ENCODE measurements around the gene PIK3CA. TPM values are rescaled to one million over a fixed set of nuclear protein-coding genes. Genes with fewer than 3 reads are reported as not detected.

The PIK3CA gene
- total RNA-seq, 1 experiment from 2014 or later, result 13.4 TPM

DNA sequence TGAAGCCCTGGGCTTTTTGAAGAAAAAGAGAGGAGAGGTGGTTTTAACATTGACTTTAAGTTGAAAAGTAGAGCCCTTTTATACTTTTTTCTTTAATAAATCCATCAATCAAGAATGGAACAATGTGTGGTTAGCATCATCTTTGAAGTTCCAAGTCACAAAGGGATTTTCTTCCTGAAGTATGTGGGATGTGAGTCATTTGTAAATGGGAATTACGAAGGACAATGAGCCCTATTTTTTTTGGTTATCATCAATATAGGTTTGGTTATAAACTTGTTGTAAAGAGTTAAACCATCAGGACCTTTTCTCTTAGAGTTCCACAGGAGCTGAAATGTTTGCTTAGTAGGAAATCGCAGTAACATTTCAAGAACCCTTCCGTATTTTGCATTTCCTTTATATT is 38.3 kb downstream of the PIK3CA start:
- TF ChIP-seq EZH2phosphoT487 (IDR thresholded peaks at IDR 0.05; ENCODE audit: borderline replicate concordance, low read length) (no peak), EZH2 (IDR thresholded peaks at IDR 0.05; ENCODE audit: low read length, unreplicated experiment) (no peak)
- TF ChIP-seq, protein P1, sequence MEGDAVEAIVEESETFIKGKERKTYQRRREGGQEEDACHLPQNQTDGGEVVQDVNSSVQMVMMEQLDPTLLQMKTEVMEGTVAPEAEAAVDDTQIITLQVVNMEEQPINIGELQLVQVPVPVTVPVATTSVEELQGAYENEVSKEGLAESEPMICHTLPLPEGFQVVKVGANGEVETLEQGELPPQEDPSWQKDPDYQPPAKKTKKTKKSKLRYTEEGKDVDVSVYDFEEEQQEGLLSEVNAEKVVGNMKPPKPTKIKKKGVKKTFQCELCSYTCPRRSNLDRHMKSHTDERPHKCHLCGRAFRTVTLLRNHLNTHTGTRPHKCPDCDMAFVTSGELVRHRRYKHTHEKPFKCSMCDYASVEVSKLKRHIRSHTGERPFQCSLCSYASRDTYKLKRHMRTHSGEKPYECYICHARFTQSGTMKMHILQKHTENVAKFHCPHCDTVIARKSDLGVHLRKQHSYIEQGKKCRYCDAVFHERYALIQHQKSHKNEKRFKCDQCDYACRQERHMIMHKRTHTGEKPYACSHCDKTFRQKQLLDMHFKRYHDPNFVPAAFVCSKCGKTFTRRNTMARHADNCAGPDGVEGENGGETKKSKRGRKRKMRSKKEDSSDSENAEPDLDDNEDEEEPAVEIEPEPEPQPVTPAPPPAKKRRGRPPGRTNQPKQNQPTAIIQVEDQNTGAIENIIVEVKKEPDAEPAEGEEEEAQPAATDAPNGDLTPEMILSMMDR (conservative IDR thresholded peaks at IDR 0.05; ENCODE audit: low read depth, low read length), result no peak
- ChIA-PET CTCF (no interaction called here), POLR2A (ENCODE audit: unreplicated experiment) (no interaction called here)
- H3K9ac ChIP-seq (ENCODE audit: low read length), result no peak overlapping the region
- H3K79me2 ChIP-seq (ENCODE audit: low read length), result no peaks in the 10 kb centered on the region; the same call in 1 of the 2 replicates
- no peak overlapping the region for H3K4me3 ChIP-seq (ENCODE audit: low read length)
- no peak overlapping the region for H3K4me2 ChIP-seq (ENCODE audit: low read length)
- no peaks in the 10 kb centered on the region for H3K9me3 ChIP-seq (ENCODE audit: low read length)
- H3K9me2 ChIP-seq (replicated peaks; ENCODE audit: low read length), result no peaks in the 10 kb centered on the region
- no peak overlapping the region for H2AFZ ChIP-seq (ENCODE audit: low read length)
- DNase-seq (no peak), ATAC-seq (no peak)
- 0 out of 2 replicates have a peak, but pooled peaks cover 1% of the 10 kb centered on the region for H3K4me1 ChIP-seq (ENCODE audit: insufficient read depth, low read length)
- no peaks in the 10 kb centered on the region for H3K36me3 ChIP-seq (ENCODE audit: low read depth, low read length)
- H3K27ac ChIP-seq (ENCODE audit: low read length), result no peak overlapping the region
- intact Hi-C loops (cut with micrococcal nuclease), result no loop called here
- H3F3A ChIP-seq (ENCODE audit: low read length, unreplicated experiment), result no peaks in the 10 kb centered on the region
- no peaks in the 10 kb centered on the region for H4K20me1 ChIP-seq (ENCODE audit: low read length)
- no TSS peak for BruUV-seq (replicated peaks)
- no peaks in the 10 kb centered on the region for H3K27me3 ChIP-seq (ENCODE audit: low read length)

DNA sequence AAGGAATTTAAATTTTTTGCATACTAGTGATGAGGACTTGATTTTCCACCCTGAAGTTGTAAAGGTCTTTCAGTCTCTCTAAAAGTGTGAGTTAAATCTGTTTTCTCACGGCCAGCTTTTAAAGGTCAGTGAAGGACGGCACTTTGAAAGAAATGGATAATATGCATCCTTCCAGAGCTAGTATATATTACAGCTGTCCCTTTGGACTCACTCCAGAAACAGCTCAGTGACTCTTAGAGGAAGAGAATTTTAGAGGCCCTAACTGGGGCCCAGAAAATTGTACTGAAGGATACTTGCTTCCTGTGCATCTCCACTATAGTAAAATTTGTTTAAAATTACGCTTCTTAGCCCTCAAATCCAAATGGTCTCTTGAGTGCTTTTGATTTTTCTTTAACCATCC is 41.6 kb downstream of the PIK3CA start:
- no peaks in the 10 kb centered on the region for H3F3A ChIP-seq (ENCODE audit: low read length, unreplicated experiment)
- intact Hi-C loops (cut with micrococcal nuclease), result no loop called here
- DNase-seq, result no peak
- H3K27ac ChIP-seq (ENCODE audit: low read length), result no peak overlapping the region
- H3K36me3 ChIP-seq (ENCODE audit: low read depth, low read length), result no peaks in the 10 kb centered on the region
- no peak for TF ChIP-seq EZH2phosphoT487 (IDR thresholded peaks at IDR 0.05; ENCODE audit: borderline replicate concordance, low read length)
- TF ChIP-seq EZH2 (IDR thresholded peaks at IDR 0.05; ENCODE audit: low read length, unreplicated experiment), result no peak
- TF ChIP-seq, protein P1 (conservative IDR thresholded peaks at IDR 0.05; ENCODE audit: low read depth, low read length), result no peak
- H2AFZ ChIP-seq (ENCODE audit: low read length), result no peak overlapping the region
- H4K20me1 ChIP-seq (ENCODE audit: low read length), result no peaks in the 10 kb centered on the region
- no peak overlapping the region for H3K4me2 ChIP-seq (ENCODE audit: low read length)
- no peaks in the 10 kb centered on the region for H3K9me3 ChIP-seq (ENCODE audit: low read length)
- no peak for ATAC-seq
- ChIA-PET CTCF (no interaction called here), POLR2A (ENCODE audit: unreplicated experiment) (no interaction called here)
- no peak overlapping the region for H3K4me3 ChIP-seq (ENCODE audit: low read length)
- H3K9me2 ChIP-seq (replicated peaks; ENCODE audit: low read length), result no peaks in the 10 kb centered on the region
- H3K4me1 ChIP-seq (ENCODE audit: insufficient read depth, low read length), result no peaks in the 10 kb centered on the region
- BruUV-seq (replicated peaks), result no TSS peak
- no peaks in the 10 kb centered on the region for H3K27me3 ChIP-seq (ENCODE audit: low read length)
- H3K79me2 ChIP-seq (ENCODE audit: low read length), result no peaks in the 10 kb centered on the region
- H3K9ac ChIP-seq (ENCODE audit: low read length), result no peak overlapping the region

DNA sequence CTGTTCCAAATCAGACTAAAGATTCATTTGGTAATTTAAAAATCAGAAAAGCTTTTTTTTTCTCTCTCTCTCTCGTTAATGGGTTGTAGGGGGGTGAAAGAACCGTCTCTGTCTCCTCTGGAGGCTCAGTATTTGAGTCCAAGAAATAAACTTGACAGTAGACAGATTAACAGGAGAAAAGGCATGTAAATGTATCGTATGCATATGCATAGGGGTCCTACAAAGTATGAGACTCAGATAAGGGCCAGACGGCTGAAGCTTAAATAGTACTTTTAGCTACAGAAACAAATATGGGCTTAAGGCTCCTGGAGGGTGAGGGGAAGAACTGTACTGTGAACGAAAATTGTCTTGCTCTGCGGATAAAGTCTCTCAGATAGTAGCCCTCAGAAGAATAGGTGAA is 42.4 kb downstream of the PIK3CA start:
- ChIA-PET CTCF (interaction anchor here (0.6 kb wide), 1 partner anchor 267 kb away, joined by 5 read pairs; no protein-coding TSS in a partner anchor), POLR2A (ENCODE audit: unreplicated experiment) (no interaction called here)
- H3K79me2 ChIP-seq (ENCODE audit: low read length), result no peaks in the 10 kb centered on the region
- H3K36me3 ChIP-seq (ENCODE audit: low read depth, low read length), result no peaks in the 10 kb centered on the region
- TF ChIP-seq, protein P1 (conservative IDR thresholded peaks at IDR 0.05; ENCODE audit: low read depth, low read length), result no peak
- TF ChIP-seq EZH2phosphoT487 (IDR thresholded peaks at IDR 0.05; ENCODE audit: borderline replicate concordance, low read length) (no peak), EZH2 (IDR thresholded peaks at IDR 0.05; ENCODE audit: low read length, unreplicated experiment) (no peak)
- H3K4me2 ChIP-seq (ENCODE audit: low read length), result no peak overlapping the region
- no peaks in the 10 kb centered on the region for H4K20me1 ChIP-seq (ENCODE audit: low read length)
- H3K9me2 ChIP-seq (replicated peaks; ENCODE audit: low read length), result no peaks in the 10 kb centered on the region
- DNase-seq (no peak), ATAC-seq (no peak)
- H3K4me1 ChIP-seq (ENCODE audit: insufficient read depth, low read length), result no peaks in the 10 kb centered on the region
- no TSS peak for BruUV-seq (replicated peaks)
- H2AFZ ChIP-seq (ENCODE audit: low read length), result no peak overlapping the region
- H3F3A ChIP-seq (ENCODE audit: low read length, unreplicated experiment), result no peaks in the 10 kb centered on the region
- H3K4me3 ChIP-seq (ENCODE audit: low read length), result no peak overlapping the region
- H3K27ac ChIP-seq (ENCODE audit: low read length), result no peak overlapping the region
- intact Hi-C loops (cut with micrococcal nuclease), result no loop called here
- H3K9me3 ChIP-seq (ENCODE audit: low read length), result no peaks in the 10 kb centered on the region
- H3K27me3 ChIP-seq (ENCODE audit: low read length), result no peaks in the 10 kb centered on the region
- no peak overlapping the region for H3K9ac ChIP-seq (ENCODE audit: low read length)
